MM.1S (cell line): Measurements from ENCODE around the gene NXPH4.

Experiments
- DNase-seq: peaks from one replicate; pipeline ENCODE4 v3.0.0-alpha.2; 2015
- H2AFZ ChIP-seq: fragments of 300-600 bp; sonication (generic); 2 replicates; pipeline ENCODE4 v1.6.0; 2016; ENCODE audit warnings: antibody characterized with exemption, low read length
- H3F3A ChIP-seq: fragments of 300-600 bp; sonication (generic); 2 replicates; pipeline ENCODE4 v1.6.1; 2016; ENCODE audit warnings: mild to moderate bottlenecking, antibody characterized with exemption, low read length, moderate library complexity, mixed read lengths; ENCODE audit not compliant: insufficient read depth
- H3K27ac ChIP-seq: fragments of 300-600 bp; sonication (generic); 2 replicates; pipeline ENCODE4 v1.5.1; 2016; ENCODE audit warnings: mild to moderate bottlenecking, low read length
- H3K27me3 ChIP-seq: fragments of 300-600 bp; sonication (generic); replicated peaks from 2 replicates; pipeline ENCODE4 v1.6.0; 2016; ENCODE audit warnings: low read length; ENCODE audit not compliant: insufficient read depth
- H3K36me3 ChIP-seq: fragments of 300-600 bp; sonication (generic); replicated peaks from 2 replicates; pipeline ENCODE4 v1.6.1; 2016; ENCODE audit warnings: mild to moderate bottlenecking, low read length, mixed read lengths; ENCODE audit not compliant: insufficient read depth
- H3K4me1 ChIP-seq: fragments of 300-600 bp; sonication (generic); 2 replicates; pipeline ENCODE4 v1.6.1; 2016; ENCODE audit warnings: low read length, mixed read lengths
- H3K4me2 ChIP-seq: fragments of 300-600 bp; sonication (generic); 2 replicates; pipeline ENCODE4 v1.6.0; 2016; ENCODE audit warnings: low read depth, low read length
- H3K4me3 ChIP-seq: fragments of 300-600 bp; sonication (generic); 2 replicates; pipeline ENCODE4 v1.5.1; 2016; ENCODE audit warnings: low read length, mixed read lengths
- H3K79me2 ChIP-seq: fragments of 300-600 bp; sonication (generic); 2 replicates; pipeline ENCODE4 v1.6.1; 2016; ENCODE audit warnings: mixed run types, low read length, mixed read lengths
- H3K9ac ChIP-seq: fragments of 300-600 bp; sonication (generic); 2 replicates; pipeline ENCODE4 v1.6.1; 2016; ENCODE audit warnings: low read length, mixed read lengths
- H3K9me2 ChIP-seq: fragments of 300-600 bp; sonication (generic); replicated peaks from 2 replicates; pipeline ENCODE4 v1.6.1; 2016; ENCODE audit warnings: mild to moderate bottlenecking, low read length, mixed read lengths; ENCODE audit not compliant: insufficient read depth
- H3K9me3 ChIP-seq: fragments of 300-600 bp; sonication (generic); replicated peaks from 2 replicates; pipeline ENCODE4 v1.6.1; 2016; ENCODE audit warnings: mild to moderate bottlenecking, low read length, mixed read lengths; ENCODE audit not compliant: insufficient read depth
- H4K20me1 ChIP-seq: fragments of 300-600 bp; sonication (generic); 2 replicates; pipeline ENCODE4 v1.6.1; 2016; ENCODE audit warnings: mild to moderate bottlenecking, low read length, moderate library complexity, mixed read lengths; ENCODE audit not compliant: insufficient read depth
- EZH2 ChIP-seq: fragments of 300-600 bp; sonication (generic); optimal IDR thresholded peaks from 2 replicates; pipeline ENCODE3; 2017; ENCODE audit warnings: low read depth, mild to moderate bottlenecking, antibody characterized with exemption, low read length, mixed read lengths
- EZH2phosphoT487 ChIP-seq: fragments of 300-600 bp; sonication (generic); IDR thresholded peaks from 2 replicates; pipeline ENCODE4 v1.6.1; 2018; ENCODE audit warnings: antibody characterized with exemption, low read length
- TF ChIP-seq, protein P1 (sequence below): fragments of 300-600 bp; sonication (generic); IDR thresholded peaks from 2 replicates; pipeline ENCODE4 v1.5.1; 2016; ENCODE audit warnings: antibody characterized with exemption, low read length, mixed read lengths

The NXPH4 gene

DNA sequence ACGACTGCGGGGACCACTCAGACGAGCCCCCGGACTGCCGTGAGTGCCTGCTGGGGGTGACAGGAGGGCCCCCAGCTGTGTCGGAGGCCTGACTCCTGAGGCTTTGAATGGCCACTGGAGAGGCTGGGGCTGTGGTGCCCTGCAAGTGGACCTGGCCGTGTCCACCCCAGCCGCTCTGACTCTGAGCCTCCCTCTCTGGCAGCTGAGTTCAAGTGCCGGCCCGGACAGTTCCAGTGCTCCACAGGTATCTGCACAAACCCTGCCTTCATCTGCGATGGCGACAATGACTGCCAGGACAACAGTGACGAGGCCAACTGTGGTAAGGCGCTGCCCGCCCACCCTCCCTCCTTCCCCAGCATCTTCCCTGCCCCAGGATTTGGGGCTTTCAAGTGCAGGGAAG is 16.1 kb upstream of the NXPH4 start:
- Histone ChIP-seq H3K36me3 (no peaks in the 10 kb centered on the region), H3K79me2 (no peaks in the 10 kb centered on the region), H2AFZ (no peak overlapping the region), H3K9me3 (no peaks in the 10 kb centered on the region), H3K9me2 (no peaks in the 10 kb centered on the region), H3K4me1 (no peaks in the 10 kb centered on the region), H3K4me2 (no peak overlapping the region), H3K27ac (no peak overlapping the region), H3F3A (no peaks in the 10 kb centered on the region), H4K20me1 (no peaks in the 10 kb centered on the region), H3K9ac (no peak overlapping the region), H3K27me3 (peaks cover 94% of the 10 kb centered on the region), H3K4me3 (no peak overlapping the region)
- no peak for DNase-seq
- TF ChIP-seq, protein P1, sequence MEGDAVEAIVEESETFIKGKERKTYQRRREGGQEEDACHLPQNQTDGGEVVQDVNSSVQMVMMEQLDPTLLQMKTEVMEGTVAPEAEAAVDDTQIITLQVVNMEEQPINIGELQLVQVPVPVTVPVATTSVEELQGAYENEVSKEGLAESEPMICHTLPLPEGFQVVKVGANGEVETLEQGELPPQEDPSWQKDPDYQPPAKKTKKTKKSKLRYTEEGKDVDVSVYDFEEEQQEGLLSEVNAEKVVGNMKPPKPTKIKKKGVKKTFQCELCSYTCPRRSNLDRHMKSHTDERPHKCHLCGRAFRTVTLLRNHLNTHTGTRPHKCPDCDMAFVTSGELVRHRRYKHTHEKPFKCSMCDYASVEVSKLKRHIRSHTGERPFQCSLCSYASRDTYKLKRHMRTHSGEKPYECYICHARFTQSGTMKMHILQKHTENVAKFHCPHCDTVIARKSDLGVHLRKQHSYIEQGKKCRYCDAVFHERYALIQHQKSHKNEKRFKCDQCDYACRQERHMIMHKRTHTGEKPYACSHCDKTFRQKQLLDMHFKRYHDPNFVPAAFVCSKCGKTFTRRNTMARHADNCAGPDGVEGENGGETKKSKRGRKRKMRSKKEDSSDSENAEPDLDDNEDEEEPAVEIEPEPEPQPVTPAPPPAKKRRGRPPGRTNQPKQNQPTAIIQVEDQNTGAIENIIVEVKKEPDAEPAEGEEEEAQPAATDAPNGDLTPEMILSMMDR, result no peak
- no peak for TF ChIP-seq EZH2phosphoT487
- TF ChIP-seq EZH2, result no peak

DNA sequence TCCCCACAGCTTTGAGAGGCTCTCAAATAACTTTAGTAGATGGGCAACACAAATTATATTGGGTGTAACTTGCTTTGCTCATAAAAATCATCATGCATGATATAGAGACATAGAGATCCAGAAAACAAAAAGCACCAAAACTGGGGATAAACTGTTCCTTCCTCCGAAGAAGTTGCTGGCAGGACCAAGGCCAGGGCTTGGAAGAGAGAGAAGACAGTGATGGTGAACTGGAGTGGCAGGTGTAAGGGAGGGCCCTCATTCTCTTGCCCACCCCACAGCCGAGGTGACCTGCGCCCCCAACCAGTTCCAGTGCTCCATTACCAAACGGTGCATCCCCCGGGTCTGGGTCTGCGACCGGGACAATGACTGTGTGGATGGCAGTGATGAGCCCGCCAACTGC is 15.4 kb upstream of the NXPH4 start:
- Histone ChIP-seq H3K9me3 (no peaks in the 10 kb centered on the region), H3K4me2 (no peak overlapping the region), H4K20me1 (no peaks in the 10 kb centered on the region), H3F3A (no peaks in the 10 kb centered on the region), H3K4me1 (no peaks in the 10 kb centered on the region), H3K9ac (no peak overlapping the region), H3K9me2 (no peaks in the 10 kb centered on the region), H3K4me3 (no peak overlapping the region), H3K27me3 (peaks cover 94% of the 10 kb centered on the region), H3K79me2 (no peaks in the 10 kb centered on the region), H3K36me3 (no peaks in the 10 kb centered on the region), H3K27ac (no peak overlapping the region), H2AFZ (no peak overlapping the region)
- TF ChIP-seq EZH2phosphoT487, result no peak
- no peak for TF ChIP-seq EZH2
- TF ChIP-seq, protein P1, result no peak
- no peak for DNase-seq

DNA sequence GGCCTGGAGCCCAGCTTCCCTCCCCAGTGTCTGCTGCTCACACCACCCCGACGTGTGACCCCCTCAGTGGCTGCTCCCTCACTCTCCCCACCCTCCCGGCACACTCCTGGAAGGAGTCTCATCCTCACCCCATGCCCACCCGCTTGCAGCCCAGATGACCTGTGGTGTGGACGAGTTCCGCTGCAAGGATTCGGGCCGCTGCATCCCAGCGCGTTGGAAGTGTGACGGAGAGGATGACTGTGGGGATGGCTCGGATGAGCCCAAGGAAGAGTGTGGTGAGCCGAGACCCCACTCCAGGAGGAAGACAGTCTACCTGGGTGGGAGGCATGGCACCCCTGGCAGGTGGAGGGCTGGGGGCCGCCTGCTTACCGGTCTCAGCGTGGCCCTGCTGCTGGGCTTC is 15.0 kb upstream of the NXPH4 start:
- Histone ChIP-seq H3K9me2 (no peaks in the 10 kb centered on the region), H3K79me2 (no peaks in the 10 kb centered on the region), H3K36me3 (no peaks in the 10 kb centered on the region), H4K20me1 (no peaks in the 10 kb centered on the region), H3K27me3 (peaks cover 94% of the 10 kb centered on the region), H3K4me3 (no peak overlapping the region), H3K4me1 (no peaks in the 10 kb centered on the region), H3K9me3 (no peaks in the 10 kb centered on the region), H3K9ac (no peak overlapping the region), H2AFZ (no peak overlapping the region), H3F3A (no peaks in the 10 kb centered on the region), H3K4me2 (no peak overlapping the region), H3K27ac (no peak overlapping the region)
- no peak for DNase-seq
- TF ChIP-seq, protein P1, result no peak
- TF ChIP-seq EZH2phosphoT487 (no peak), EZH2 (no peak)
